A549 (cell line): Measurements from ENCODE around the gene OSGIN1. TPM values are rescaled to one million over a fixed set of nuclear protein-coding genes. Genes with fewer than 3 reads are reported as not detected.

ENCODE experiments used
- ATAC-seq, 2 experiments: fragments of 200-7000 bp in 1 of 2; fragments of >200 bp in 1 of 2; cut with Nextera tagmentation in 1 of 2; cut with Tn5 transposase in 1 of 2; 3 replicates each; pipeline versions ENCODE4 v1.8.0 to v1.9.1; 2018 to 2020; ENCODE audit warnings: mild to moderate bottlenecking in 1 of 2, moderate library complexity in 1 of 2
- CTCF ChIA-PET: fragments of 300-600 bp; sonication (Branson Sonifier 250); formaldehyde crosslinking; extraction: SDS; loops from one replicate; lab custom pipeline; 2021; ENCODE audit warnings: antibody characterized with exemption, inconsistent platforms; lab: Yijun Ruan, JAX
- POLR2A ChIA-PET: fragments of 350-600 bp; formaldehyde crosslinking; extraction: SDS; loops from one replicate; lab custom pipeline; 2021; ENCODE audit warnings: antibody characterized with exemption, inconsistent platforms; lab: Yijun Ruan, JAX
- DNase-seq, 2 experiments: peaks; one replicate each; pipeline versions ENCODE4 v3.0.0 to v3.0.0-alpha.2; 2011 to 2016; ENCODE audit warnings: low read depth in 1 of 2, low spot score in 1 of 2
- FAIRE-seq: peaks from 2 replicates; lab custom pipeline; 2011; peaks lifted over from hg19 to GRCh38; lab: Jason Lieb, UNC
- H3K27ac ChIP-seq, 2 experiments: fragments of >200 bp; sonication (Bioruptor Twin); formaldehyde crosslinking; 3 replicates each; pipeline ENCODE4 v1.5.1; 2016 to 2017
- H3K4me1 ChIP-seq: fragments of >200 bp; sonication (Bioruptor Twin); formaldehyde crosslinking; 3 replicates; pipeline ENCODE4 v1.6.1; 2016
- H3K4me2 ChIP-seq: fragments of >200 bp; sonication (Bioruptor Twin); formaldehyde crosslinking; 3 replicates; pipeline ENCODE4 v1.6.1; 2016
- H3K4me3 ChIP-seq: fragments of >200 bp; sonication (Bioruptor Twin); formaldehyde crosslinking; 3 replicates; pipeline ENCODE4 v1.5.1; 2016
- H3K9me3 ChIP-seq: fragments of >200 bp; sonication (Bioruptor Twin); formaldehyde crosslinking; 3 replicates; pipeline ENCODE4 v1.6.1; 2016
- CEBPB ChIP-seq, 2 experiments: fragments of >200 bp in 1 of 2; sonication (Bioruptor Twin) in 1 of 2; formaldehyde crosslinking in 1 of 2; IDR thresholded peaks; 2 replicates each; pipeline ENCODE4 v1.6.1; 2012 to 2016
- FOSL2 ChIP-seq, 2 experiments: fragments of 450-650 bp in 1 of 2; fragments of >200 bp in 1 of 2; sonication (Bioruptor Twin) in 1 of 2; formaldehyde crosslinking; IDR thresholded peaks; 2 replicates each; pipeline versions ENCODE4 v1.5.0 to v1.6.1; 2016 to 2020; ENCODE audit warnings: mild to moderate bottlenecking in 1 of 2, moderate library complexity in 1 of 2
- GATA3 ChIP-seq: IDR thresholded peaks from 2 replicates; pipeline ENCODE4 v1.6.1; 2012; ENCODE audit warnings: borderline replicate concordance
- JUN ChIP-seq, 2 experiments: fragments of >200 bp; sonication (Bioruptor Twin); formaldehyde crosslinking; IDR thresholded peaks; 2 replicates in 1 of 2; 3 replicates in 1 of 2; pipeline ENCODE4 v1.6.1; 2016 to 2017
- MAFK ChIP-seq: fragments of 450-650 bp; IDR thresholded peaks from 2 replicates; pipeline ENCODE4 v1.6.1; 2014; ENCODE audit not compliant: partially characterized antibody
- NPAS2 ChIP-seq: fragments of 250-450 bp; sonication (Bioruptor Pico); IDR thresholded peaks from 2 replicates; pipeline ENCODE4 v1.8.0; 2022; ENCODE audit warnings: mild to moderate bottlenecking, moderate library complexity, borderline replicate concordance
- POLR2A ChIP-seq: IDR thresholded peaks from 2 replicates; pipeline ENCODE4 v1.6.1; 2012; ENCODE audit warnings: mild to moderate bottlenecking, low read length
- RFX5 ChIP-seq: fragments of 450-650 bp; IDR thresholded peaks from 2 replicates; pipeline ENCODE4 v1.7.1; 2014; ENCODE audit warnings: antibody characterized with exemption, mild to moderate bottlenecking, moderate library complexity
- SREBF2 ChIP-seq: fragments of 450-650 bp; IDR thresholded peaks from 2 replicates; pipeline ENCODE4 v1.6.1; 2014; ENCODE audit warnings: mild to moderate bottlenecking, moderate library complexity
- WGBS: methylation state at CpG from one replicate; pipeline ENCODE4 v1.1.6; 2017; ENCODE audit errors: missing lambda C conversion rate; 5-methylcytosine and 5-hydroxymethylcytosine counted together
- polyA plus RNA-seq, 4 experiments: library from polyadenylated mRNA; depleted of rRNA in 3 of 4; stranded (reverse); fragments of >200 nt; fragmentation: RNase III in 1 of 4; extraction: RNeasy Plus Mini Kit Qiagen cat#74134 plus additional on column Dnase treatment in 1 of 4; gene quantifications; 2 replicates in 3 of 4; 3 replicates in 1 of 4; pipeline ENCODE4 v1.2.3, GENCODE V29; 2011 to 2017
- TF ChIP-seq, protein P1 (sequence below): fragments of >200 bp; sonication (Bioruptor Twin); formaldehyde crosslinking; IDR thresholded peaks from 3 replicates; pipeline ENCODE4 v1.5.1; 2016
- TF ChIP-seq, protein P2 (sequence below): IDR thresholded peaks from 2 replicates; pipeline ENCODE4 v1.6.1; 2012; ENCODE audit warnings: low read depth, borderline replicate concordance

OSGIN1 gene
- polyA plus RNA-seq, 2 of the 4 experiments (the other 2 are of a cell fraction), result 25.9 to 37.6 TPM

DNA sequence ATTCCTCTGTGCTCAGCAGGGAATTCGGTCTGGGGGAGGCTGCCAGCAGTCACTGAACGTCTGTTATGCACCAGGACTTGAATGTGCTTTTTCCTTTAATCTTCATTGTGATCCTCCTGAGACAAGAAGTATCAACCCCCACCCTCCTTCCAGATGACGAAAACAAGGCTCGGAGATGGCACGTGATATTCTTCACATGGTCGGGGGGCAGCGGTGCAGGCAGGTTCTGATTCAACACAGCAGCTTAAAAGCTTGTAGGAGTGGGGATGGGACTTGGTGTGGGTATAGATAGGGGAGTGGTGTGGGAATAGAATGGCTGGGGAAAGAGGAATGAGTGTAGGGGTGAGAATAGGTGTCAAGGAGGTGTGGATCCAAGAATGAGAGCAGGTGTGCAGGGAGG is 21.4 kb downstream of the OSGIN1 start (continued):
- TF ChIP-seq, protein P1, sequence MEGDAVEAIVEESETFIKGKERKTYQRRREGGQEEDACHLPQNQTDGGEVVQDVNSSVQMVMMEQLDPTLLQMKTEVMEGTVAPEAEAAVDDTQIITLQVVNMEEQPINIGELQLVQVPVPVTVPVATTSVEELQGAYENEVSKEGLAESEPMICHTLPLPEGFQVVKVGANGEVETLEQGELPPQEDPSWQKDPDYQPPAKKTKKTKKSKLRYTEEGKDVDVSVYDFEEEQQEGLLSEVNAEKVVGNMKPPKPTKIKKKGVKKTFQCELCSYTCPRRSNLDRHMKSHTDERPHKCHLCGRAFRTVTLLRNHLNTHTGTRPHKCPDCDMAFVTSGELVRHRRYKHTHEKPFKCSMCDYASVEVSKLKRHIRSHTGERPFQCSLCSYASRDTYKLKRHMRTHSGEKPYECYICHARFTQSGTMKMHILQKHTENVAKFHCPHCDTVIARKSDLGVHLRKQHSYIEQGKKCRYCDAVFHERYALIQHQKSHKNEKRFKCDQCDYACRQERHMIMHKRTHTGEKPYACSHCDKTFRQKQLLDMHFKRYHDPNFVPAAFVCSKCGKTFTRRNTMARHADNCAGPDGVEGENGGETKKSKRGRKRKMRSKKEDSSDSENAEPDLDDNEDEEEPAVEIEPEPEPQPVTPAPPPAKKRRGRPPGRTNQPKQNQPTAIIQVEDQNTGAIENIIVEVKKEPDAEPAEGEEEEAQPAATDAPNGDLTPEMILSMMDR, result no peak
- TF ChIP-seq NPAS2 (CRISPR knock-in tag), result no peak

DNA sequence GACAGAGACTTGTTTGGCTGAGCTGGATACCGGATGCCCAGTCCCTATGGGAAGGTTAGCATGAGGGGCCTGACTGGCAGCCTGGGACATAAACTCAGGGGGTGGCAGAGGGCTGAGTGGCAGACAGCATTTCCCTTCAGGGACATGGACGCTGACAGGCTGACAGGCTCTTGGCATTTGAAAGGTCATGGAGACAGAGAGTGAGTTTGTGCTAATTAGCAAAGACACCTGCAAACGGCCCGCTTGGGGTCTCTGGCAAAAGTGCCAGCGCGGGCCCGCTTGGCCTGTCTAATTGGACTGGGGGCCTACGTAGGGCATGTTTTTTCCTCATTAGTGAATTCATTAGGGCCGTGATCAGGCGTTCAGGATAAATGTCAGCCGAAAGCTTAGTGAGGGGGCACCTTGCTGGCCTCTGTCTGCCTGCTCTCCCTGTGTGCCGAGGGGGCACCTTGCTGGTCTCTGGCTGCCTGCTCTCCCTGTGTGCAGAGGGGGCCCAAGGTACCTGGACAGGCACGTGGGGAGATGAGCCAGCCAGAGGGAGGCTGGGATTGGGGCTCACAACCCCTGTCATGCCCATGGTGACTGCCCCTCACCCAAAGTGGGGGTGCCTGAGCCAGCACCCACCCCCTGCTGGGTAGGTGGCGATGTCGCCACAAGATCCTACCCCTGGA is 22.7 kb downstream of the OSGIN1 start:
- H3K9me3 ChIP-seq, result peaks cover 17% of the 10 kb centered on the region; the same call in 2 of the 3 replicates
- no peak for FAIRE-seq
- POLR2A ChIA-PET, result no interaction called here
- H3K4me3 ChIP-seq, result no peak overlapping the region
- no peaks in the 10 kb centered on the region for H3K4me1 ChIP-seq
- H3K4me2 ChIP-seq, result no peak overlapping the region
- peak in 1 of 2 experiments; percentile 3; a peak in 1 of 6 replicates for ATAC-seq
- CTCF ChIA-PET, result interaction anchor here (1.0 to 1.1 kb wide), 2 partner anchors 10 to 88 kb away, joined by 3 read pairs; no protein-coding TSS in a partner anchor
- TF ChIP-seq SREBF2 (no peak), FOSL2 (IDR thresholded peaks at IDR 0.05) (no peak), FOSL2 (CRISPR knock-in tag; IDR thresholded peaks at IDR 0.05) (no peak), CEBPB (IDR thresholded peaks at IDR 0.05) (no peak), MAFK (no peak)
- TF ChIP-seq, protein P1, result no peak
- TF ChIP-seq, all 56 proteins: peak for 0
- no peak overlapping the region for H3K27ac ChIP-seq
- DNase-seq, result no peak
- WGBS, result 82% methylated on average over 9 of the region's 15 CpGs

DNA sequence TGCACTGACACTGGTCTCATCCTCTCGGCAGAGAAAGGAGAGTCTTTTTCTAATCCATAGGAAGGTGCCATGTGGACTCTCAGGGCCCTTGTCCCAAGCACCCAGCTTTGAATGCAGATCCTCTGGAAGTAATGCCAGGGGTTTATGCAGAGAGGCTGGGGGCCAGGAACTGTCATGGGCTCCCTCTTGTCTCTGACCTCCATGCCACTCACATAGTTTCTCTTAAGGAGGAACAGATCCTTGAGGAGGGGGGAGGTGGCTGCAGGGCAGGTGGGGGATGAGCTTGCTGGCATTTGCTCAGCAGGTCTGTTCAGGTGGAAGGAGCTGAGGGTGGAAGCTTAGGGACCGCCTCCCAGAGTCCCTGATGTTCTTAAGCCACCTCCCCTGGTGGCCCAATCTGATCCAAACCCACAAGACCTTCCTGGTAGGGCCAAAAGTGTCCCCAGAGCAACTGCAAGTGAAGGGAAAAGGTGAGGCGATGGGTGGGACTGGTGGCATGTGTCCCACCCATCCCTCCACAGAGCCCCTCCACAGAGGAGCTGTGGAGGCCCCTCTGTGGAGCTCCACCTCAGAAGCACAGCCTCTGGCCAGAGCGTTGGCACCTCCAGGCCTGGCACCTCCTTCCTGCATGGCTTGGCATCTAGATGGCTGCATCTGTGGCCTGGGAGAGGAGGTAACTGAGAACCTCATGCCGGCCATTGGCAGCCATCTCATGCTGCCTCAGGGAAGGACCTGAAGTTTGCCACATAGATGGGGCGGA is 24.2 kb downstream of the OSGIN1 start:
- H3K9me3 ChIP-seq, result peaks cover 17% of the 10 kb centered on the region; the same call in 2 of the 3 replicates
- H3K27ac ChIP-seq, result no peak overlapping the region
- H3K4me2 ChIP-seq, result no peak overlapping the region
- ChIA-PET POLR2A (no interaction called here), CTCF (interaction anchor here (1.1 to 4.3 kb wide), 6 partner anchors 12 to 89 kb away, joined by 4 to 27 read pairs (median 6); partner anchors contain the start of gene OSGIN1)
- WGBS, result 73% methylated on average over 5 of the region's 6 CpGs
- no peak for FAIRE-seq
- no peak for DNase-seq
- no peaks in the 10 kb centered on the region for H3K4me1 ChIP-seq
- ATAC-seq, result no peak
- H3K4me3 ChIP-seq, result no peak overlapping the region
- TF ChIP-seq RFX5, result no peak
- TF ChIP-seq, protein P1, result no peak
- no peak for TF ChIP-seq POLR2A
- TF ChIP-seq, protein P2, sequence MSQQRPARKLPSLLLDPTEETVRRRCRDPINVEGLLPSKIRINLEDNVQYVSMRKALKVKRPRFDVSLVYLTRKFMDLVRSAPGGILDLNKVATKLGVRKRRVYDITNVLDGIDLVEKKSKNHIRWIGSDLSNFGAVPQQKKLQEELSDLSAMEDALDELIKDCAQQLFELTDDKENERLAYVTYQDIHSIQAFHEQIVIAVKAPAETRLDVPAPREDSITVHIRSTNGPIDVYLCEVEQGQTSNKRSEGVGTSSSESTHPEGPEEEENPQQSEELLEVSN, result no peak
- TF ChIP-seq JUN (IDR thresholded peaks at IDR 0.05), result no peak
- TF ChIP-seq GATA3, result no peak
